GM19467 (cell line): ENCODE results near the gene UPK3BL1.

Experiments
- ATAC-seq: cut with Tn5 transposase; IDR thresholded peaks from one replicate; pipeline ENCODE4 v1.9.1; 2021; ENCODE audit warnings: mild to moderate bottlenecking, moderate library complexity; ENCODE audit not compliant: unreplicated experiment

UPK3BL1 gene

DNA sequence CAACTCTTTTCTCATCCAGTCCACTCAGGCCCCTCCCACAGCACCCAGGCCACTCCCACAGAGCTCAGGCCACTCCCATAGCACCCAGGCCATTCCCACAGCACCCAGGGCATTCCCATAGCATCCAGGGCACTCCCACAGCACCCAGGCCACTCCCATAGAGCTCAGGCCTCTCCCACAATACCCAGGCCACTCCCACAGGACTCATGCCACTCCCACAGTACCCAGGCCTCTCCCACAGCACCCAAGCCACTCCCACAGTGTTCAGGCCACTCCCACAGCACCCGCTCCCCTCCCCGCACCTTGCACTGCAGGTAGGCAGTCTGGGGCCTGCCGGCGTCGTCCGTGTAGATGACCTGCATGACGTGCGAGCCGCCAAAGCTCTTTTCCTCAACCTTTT, 52.7 kb downstream of the UPK3BL1 start:
- peak; percentile 41 for ATAC-seq
